ENCODE measurements around the gene MAPK12. TPM values are rescaled to one million over a fixed set of nuclear protein-coding genes. Genes with fewer than 3 reads are reported as not detected.
"Not testable (repeated sequence)": the region's sequence is repeated elsewhere in the genome, so short reads cannot be mapped to it uniquely, and the experiment has no call there.

Gene MAPK12
- total RNA-seq, 1 donor from 2014 or later: 12.4 TPM

DNA sequence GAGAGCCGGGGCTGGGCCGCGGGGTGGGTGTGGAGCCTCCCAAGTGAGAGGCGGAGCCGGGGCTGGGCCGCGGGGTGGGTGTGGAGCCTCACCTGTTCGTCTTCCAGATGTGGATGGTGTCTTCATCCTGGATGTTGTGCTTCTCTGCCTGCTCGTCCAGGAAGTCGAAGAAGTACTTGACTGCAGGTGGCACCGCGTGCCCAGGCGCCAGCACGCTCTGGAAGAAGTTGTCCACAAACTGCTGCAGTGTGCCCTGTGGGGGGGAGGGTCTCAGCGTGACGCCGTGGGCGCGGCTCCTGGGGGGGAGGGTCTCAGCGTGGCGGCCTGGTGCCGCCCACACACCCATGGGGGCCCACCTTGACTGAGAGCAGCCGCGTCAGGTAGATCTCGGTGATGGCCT, 16.3 kb upstream of the MAPK12 start:
- H3K27me3 ChIP-seq (ENCODE audit: control insufficient read depth, insufficient read depth, low read length): no peaks in the 10 kb centered on the region
- TF ChIP-seq, protein P1, sequence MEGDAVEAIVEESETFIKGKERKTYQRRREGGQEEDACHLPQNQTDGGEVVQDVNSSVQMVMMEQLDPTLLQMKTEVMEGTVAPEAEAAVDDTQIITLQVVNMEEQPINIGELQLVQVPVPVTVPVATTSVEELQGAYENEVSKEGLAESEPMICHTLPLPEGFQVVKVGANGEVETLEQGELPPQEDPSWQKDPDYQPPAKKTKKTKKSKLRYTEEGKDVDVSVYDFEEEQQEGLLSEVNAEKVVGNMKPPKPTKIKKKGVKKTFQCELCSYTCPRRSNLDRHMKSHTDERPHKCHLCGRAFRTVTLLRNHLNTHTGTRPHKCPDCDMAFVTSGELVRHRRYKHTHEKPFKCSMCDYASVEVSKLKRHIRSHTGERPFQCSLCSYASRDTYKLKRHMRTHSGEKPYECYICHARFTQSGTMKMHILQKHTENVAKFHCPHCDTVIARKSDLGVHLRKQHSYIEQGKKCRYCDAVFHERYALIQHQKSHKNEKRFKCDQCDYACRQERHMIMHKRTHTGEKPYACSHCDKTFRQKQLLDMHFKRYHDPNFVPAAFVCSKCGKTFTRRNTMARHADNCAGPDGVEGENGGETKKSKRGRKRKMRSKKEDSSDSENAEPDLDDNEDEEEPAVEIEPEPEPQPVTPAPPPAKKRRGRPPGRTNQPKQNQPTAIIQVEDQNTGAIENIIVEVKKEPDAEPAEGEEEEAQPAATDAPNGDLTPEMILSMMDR (IDR thresholded peaks at IDR 0.05; ENCODE audit: insufficient read depth, low read length, severe bottlenecking): no peak
- FAIRE-seq: no peak
- no peak overlapping the region for H3K4me3 ChIP-seq (ENCODE audit: low read depth, low read length)
- no peak for DNase-seq (ENCODE audit: low read depth)
- H3K36me3 ChIP-seq (ENCODE audit: control insufficient read depth, insufficient read depth, low read length): peaks cover 60% of the 10 kb centered on the region

DNA sequence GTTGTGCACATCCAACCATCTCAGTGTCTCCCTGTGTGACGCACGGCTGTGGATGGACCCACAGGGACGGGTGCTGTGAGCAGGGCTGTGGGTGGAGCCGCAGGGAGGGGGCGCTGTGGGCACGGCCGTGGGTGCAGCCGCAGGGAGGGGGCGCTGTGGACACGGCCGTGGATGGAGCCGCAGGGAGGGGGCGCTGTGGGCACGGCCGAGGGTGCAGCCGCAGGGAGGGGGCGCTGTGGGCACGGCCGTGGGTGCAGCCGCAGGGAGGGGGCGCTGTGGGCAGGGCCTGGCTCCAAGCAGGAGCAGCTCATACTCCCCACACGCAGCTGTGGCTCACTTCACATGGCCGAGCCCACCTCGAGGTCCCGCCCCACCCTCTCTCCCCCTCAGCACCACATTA, 14.7 kb upstream of the MAPK12 start:
- TF ChIP-seq, protein P1 (IDR thresholded peaks at IDR 0.05; ENCODE audit: insufficient read depth, low read length, severe bottlenecking): peak; percentile 72
- FAIRE-seq (peak; percentile 66), DNase-seq (ENCODE audit: low read depth) (no peak)
- Histone ChIP-seq H3K36me3 (ENCODE audit: control insufficient read depth, insufficient read depth, low read length) (peaks cover 46% of the 10 kb centered on the region), H3K27me3 (ENCODE audit: control insufficient read depth, insufficient read depth, low read length) (no peaks in the 10 kb centered on the region), H3K4me3 (ENCODE audit: low read depth, low read length) (no peak overlapping the region)

DNA sequence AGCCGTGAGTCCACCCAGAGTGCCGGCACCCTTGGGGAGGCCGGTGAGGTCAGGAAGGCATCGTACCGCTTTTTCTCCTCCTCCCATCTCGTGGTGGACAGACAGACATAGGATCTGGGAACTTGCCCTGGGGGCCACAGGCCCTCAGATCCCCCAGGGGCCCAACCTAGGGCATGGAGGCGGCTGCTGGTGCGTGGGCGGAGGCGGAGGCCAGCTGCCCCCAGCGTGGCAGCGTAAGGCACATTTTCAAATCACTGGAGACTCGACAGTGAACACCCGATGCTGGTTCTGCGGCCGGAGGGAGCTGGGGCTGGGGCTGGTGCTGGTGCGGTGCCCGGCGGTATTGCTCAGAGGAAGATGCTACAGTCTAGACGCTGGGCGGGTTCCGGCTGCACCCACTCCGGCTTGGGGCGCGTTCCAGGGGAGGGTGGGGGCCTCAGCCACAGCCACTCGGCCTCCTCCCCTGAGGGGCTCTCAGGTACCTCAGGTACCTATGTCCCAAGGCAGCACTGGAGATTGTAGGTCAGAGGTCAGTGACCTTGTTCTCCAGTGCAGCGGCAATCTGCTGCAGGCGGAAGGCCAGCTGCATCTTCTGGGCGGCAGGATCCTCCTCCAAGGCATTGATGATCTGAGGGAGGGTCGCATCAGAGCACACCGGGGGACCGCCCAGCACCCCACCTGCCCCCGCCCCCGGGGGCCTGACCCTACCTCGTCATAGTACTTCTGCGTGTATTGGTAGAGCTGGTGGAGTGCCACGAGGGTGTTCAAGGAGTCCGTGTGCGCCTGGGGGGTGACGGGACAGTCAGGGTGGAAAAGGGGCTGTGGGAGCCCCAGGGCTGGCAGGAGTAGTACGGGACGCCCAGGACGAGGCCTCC, 13.9 kb upstream of the MAPK12 start:
- FAIRE-seq (no peak), DNase-seq (ENCODE audit: low read depth) (no peak)
- no peak overlapping the region for H3K4me3 ChIP-seq (ENCODE audit: low read depth, low read length)
- no peaks in the 10 kb centered on the region for H3K27me3 ChIP-seq (ENCODE audit: control insufficient read depth, insufficient read depth, low read length)
- TF ChIP-seq, protein P1 (IDR thresholded peaks at IDR 0.05; ENCODE audit: insufficient read depth, low read length, severe bottlenecking): no peak
- peaks cover 41% of the 10 kb centered on the region for H3K36me3 ChIP-seq (ENCODE audit: control insufficient read depth, insufficient read depth, low read length)

- TF ChIP-seq, protein P1 (IDR thresholded peaks at IDR 0.05; ENCODE audit: insufficient read depth, low read length, severe bottlenecking): no peak
- Histone ChIP-seq H3K36me3 (ENCODE audit: control insufficient read depth, insufficient read depth, low read length) (peaks cover 36% of the 10 kb centered on the region), H3K4me3 (ENCODE audit: low read depth, low read length) (no peak overlapping the region), H3K27me3 (ENCODE audit: control insufficient read depth, insufficient read depth, low read length) (no peaks in the 10 kb centered on the region)
- no peak for FAIRE-seq
- DNase-seq (ENCODE audit: low read depth): no peak
These were observed 13.3 kb upstream of the MAPK12 start for GRCh38 chr22:50274771-50275170.

- Histone ChIP-seq H3K27me3 (ENCODE audit: control insufficient read depth, insufficient read depth, low read length) (no peaks in the 10 kb centered on the region), H3K4me3 (ENCODE audit: low read depth, low read length) (no peak overlapping the region), H3K36me3 (ENCODE audit: control insufficient read depth, insufficient read depth, low read length) (peaks cover 31% of the 10 kb centered on the region)
- DNase-seq (ENCODE audit: low read depth): no peak
- TF ChIP-seq, protein P1 (IDR thresholded peaks at IDR 0.05; ENCODE audit: insufficient read depth, low read length, severe bottlenecking): peak; percentile 50
- FAIRE-seq: peak; percentile 58
These were observed 12.8 kb upstream of the MAPK12 start for GRCh38 chr22:50274311-50274710.

- peaks cover 26% of the 10 kb centered on the region for H3K36me3 ChIP-seq (ENCODE audit: control insufficient read depth, insufficient read depth, low read length)
- not testable (repeated sequence) for FAIRE-seq; H3K27me3 ChIP-seq (ENCODE audit: control insufficient read depth, insufficient read depth, low read length); DNase-seq (ENCODE audit: low read depth); H3K4me3 ChIP-seq (ENCODE audit: low read depth, low read length)
These were observed 12.3 kb upstream of the MAPK12 start for GRCh38 chr22:50273781-50274180.

DNA sequence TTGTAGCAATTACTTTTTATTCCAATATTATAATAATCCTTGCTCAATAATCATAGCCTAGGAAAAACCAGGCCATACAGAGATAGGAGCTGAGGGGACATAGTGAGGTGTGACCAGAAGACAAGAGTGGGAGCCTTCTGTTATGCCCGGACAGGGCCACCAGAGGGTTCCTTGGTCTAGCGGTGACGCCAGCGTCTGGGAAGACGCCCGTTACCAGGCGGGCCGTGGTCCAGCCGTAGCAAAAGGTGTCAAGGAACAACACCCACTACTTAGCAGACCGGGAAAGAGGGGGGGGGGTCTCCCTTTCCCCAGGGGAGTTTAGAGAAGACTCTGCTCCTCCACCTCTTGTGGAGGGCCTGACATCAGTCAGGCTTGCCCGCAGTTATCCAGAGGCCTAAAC, 11.9 kb upstream of the MAPK12 start:
- peaks cover 23% of the 10 kb centered on the region for H3K36me3 ChIP-seq (ENCODE audit: control insufficient read depth, insufficient read depth, low read length)
- H3K27me3 ChIP-seq (ENCODE audit: control insufficient read depth, insufficient read depth, low read length); H3K4me3 ChIP-seq (ENCODE audit: low read depth, low read length); DNase-seq (ENCODE audit: low read depth); FAIRE-seq: not testable (repeated sequence)

Data from bronchial epithelial cell (primary cell).